ENCODE data around the gene ETS1. TPM values are rescaled to one million over a fixed set of nuclear protein-coding genes. Genes with fewer than 3 reads are reported as not detected.
A peak's percentile ranks its signal among the peaks of the same experiment; 100 is the strongest.

ETS1 gene
- total RNA-seq, 2 experiments from 2014 or later: 579 to 590 TPM

DNA sequence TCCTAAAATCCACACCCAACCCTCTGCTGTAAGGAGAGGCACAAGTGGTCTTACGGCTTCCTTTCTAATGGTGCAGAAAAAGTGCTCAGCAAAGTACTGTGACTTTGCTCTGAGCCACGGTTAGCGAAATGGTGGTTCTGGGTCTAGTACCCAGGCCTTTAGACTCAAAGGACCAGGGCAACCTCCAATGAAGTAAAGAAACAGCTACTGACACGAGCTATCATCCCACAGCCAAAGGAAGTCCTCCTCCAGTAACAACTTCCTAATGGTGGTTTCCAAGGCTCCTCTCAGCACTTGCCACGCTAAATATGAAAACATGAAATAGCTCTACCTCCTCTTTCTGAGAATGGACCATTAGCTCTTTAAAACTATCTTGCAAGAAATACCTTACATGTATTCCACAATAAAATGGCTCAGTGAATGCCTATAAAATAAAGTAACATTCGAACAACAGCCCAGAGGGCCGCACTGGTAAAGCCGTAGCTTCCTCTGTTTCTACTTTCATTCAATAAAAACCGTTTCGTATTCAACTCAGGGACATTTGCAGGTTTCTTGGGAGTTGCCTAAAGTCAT lies 122.4 kb downstream of the ETS1 start:
- H3K27ac Mint-ChIP-seq: peak overlapping the region; percentile 99
- Histone ChIP-seq H3K4me3 (ENCODE audit: low read length) (peak overlapping the region; percentile 26), H3K27me3 (ENCODE audit: control insufficient read depth in 1 of 2, insufficient read depth in 2 of 2, low read length in 2 of 2) (no peaks in the 10 kb centered on the region), H3K9me3 (ENCODE audit: control insufficient read depth in 1 of 2, insufficient read depth in 1 of 2, low read length in 2 of 2) (no peaks in the 10 kb centered on the region), H3K36me3 (ENCODE audit: insufficient read depth, low read length) (peaks cover 100% of the 10 kb centered on the region), H3K4me1 (ENCODE audit: insufficient read depth, low read length) (peaks cover 88% of the 10 kb centered on the region), H3K27ac (ENCODE audit: low read depth in 1 of 2, low read length in 2 of 2) (peak overlapping the region; percentile 92 to 94)
- H3K27me3 Mint-ChIP-seq: no peaks in the 10 kb centered on the region
- POLR2A ChIA-PET: interaction anchor here (0.6 to 23.3 kb wide), 29 partner anchors 8 to 177 kb away, joined by 3 to 476 read pairs (median 5); no protein-coding TSS in a partner anchor
- ATAC-seq (ENCODE audit: poor library complexity): peak; percentile 1
- H3K9me3 Mint-ChIP-seq: no peaks in the 10 kb centered on the region
- peaks cover 100% of the 10 kb centered on the region for H3K4me1 Mint-ChIP-seq (ENCODE audit: low read depth)
- peak overlapping the region; percentile 82 for H3K4me3 Mint-ChIP-seq
- peaks cover 100% of the 10 kb centered on the region for H3K36me3 Mint-ChIP-seq (ENCODE audit: low read depth)
- CTCF ChIA-PET: interaction anchor here (0.9 to 2.3 kb wide), 8 partner anchors 9 to 175 kb away, joined by 3 to 10 read pairs (median 3); no protein-coding TSS in a partner anchor
- TF ChIP-seq, protein P1, sequence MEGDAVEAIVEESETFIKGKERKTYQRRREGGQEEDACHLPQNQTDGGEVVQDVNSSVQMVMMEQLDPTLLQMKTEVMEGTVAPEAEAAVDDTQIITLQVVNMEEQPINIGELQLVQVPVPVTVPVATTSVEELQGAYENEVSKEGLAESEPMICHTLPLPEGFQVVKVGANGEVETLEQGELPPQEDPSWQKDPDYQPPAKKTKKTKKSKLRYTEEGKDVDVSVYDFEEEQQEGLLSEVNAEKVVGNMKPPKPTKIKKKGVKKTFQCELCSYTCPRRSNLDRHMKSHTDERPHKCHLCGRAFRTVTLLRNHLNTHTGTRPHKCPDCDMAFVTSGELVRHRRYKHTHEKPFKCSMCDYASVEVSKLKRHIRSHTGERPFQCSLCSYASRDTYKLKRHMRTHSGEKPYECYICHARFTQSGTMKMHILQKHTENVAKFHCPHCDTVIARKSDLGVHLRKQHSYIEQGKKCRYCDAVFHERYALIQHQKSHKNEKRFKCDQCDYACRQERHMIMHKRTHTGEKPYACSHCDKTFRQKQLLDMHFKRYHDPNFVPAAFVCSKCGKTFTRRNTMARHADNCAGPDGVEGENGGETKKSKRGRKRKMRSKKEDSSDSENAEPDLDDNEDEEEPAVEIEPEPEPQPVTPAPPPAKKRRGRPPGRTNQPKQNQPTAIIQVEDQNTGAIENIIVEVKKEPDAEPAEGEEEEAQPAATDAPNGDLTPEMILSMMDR (IDR thresholded peaks at IDR 0.05): no peak
- intact Hi-C loops (cut with DNase I, micrococcal nuclease): loop anchor here (1.0 to 10.0 kb wide), 7 partner anchors 10 to 430 kb away; no protein-coding TSS in a partner anchor
- peak in 3 of 14 experiments; percentile 61 to 67 (median 66) for DNase-seq

DNA sequence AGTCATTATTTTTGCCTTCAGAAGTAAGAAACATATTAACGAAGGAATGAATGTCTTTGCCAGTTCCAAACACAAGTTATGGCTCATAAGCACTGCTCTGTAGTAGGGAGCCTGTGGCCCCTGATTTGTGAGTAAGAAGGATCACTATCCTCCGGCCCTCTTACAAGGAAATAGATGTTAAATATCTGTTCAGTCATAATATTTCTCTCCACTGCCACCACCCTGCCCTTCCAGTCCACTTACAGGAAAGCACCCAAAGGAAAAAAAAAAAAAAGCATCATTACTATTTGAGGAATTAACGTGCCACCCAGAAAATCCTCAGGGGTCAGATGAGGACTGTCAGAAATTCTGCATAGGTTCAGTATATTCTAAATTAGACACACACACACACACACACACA lies 123.4 kb downstream of the ETS1 start:
- H3K36me3 Mint-ChIP-seq (ENCODE audit: low read depth): peaks cover 99% of the 10 kb centered on the region
- no peaks in the 10 kb centered on the region for H3K9me3 ChIP-seq (ENCODE audit: control insufficient read depth in 1 of 2, insufficient read depth in 1 of 2, low read length in 2 of 2)
- peak overlapping the region; percentile 99 for H3K27ac Mint-ChIP-seq
- no peak overlapping the region for H3K4me3 ChIP-seq (ENCODE audit: low read length)
- H3K27ac ChIP-seq (ENCODE audit: low read depth in 1 of 2, low read length in 2 of 2): peak overlapping the region; percentile 92 to 94
- intact Hi-C loops (cut with DNase I, micrococcal nuclease): loop anchor here (2.0 to 10.0 kb wide), 5 partner anchors 19 to 429 kb away; no protein-coding TSS in a partner anchor
- peak in 2 of 14 experiments; percentile 23 to 30 for DNase-seq
- ATAC-seq (ENCODE audit: poor library complexity): no peak
- no peaks in the 10 kb centered on the region for H3K9me3 Mint-ChIP-seq
- H3K36me3 ChIP-seq (ENCODE audit: insufficient read depth, low read length): peaks cover 99% of the 10 kb centered on the region
- H3K4me1 Mint-ChIP-seq (ENCODE audit: low read depth): peaks cover 99% of the 10 kb centered on the region
- ChIA-PET POLR2A (interaction anchor here (0.6 to 23.3 kb wide), 12 partner anchors 9 to 203 kb away, joined by 3 to 476 read pairs (median 6); no protein-coding TSS in a partner anchor), CTCF (interaction anchor here (1.2 kb wide), 1 partner anchor 162 kb away, joined by 3 read pairs; no protein-coding TSS in a partner anchor)
- no peaks in the 10 kb centered on the region for H3K27me3 ChIP-seq (ENCODE audit: control insufficient read depth in 1 of 2, insufficient read depth in 2 of 2, low read length in 2 of 2)
- no peaks in the 10 kb centered on the region for H3K27me3 Mint-ChIP-seq
- TF ChIP-seq, protein P1 (IDR thresholded peaks at IDR 0.05): no peak
- peak overlapping the region; percentile 82 for H3K4me3 Mint-ChIP-seq
- H3K4me1 ChIP-seq (ENCODE audit: insufficient read depth, low read length): peaks cover 79% of the 10 kb centered on the region

DNA sequence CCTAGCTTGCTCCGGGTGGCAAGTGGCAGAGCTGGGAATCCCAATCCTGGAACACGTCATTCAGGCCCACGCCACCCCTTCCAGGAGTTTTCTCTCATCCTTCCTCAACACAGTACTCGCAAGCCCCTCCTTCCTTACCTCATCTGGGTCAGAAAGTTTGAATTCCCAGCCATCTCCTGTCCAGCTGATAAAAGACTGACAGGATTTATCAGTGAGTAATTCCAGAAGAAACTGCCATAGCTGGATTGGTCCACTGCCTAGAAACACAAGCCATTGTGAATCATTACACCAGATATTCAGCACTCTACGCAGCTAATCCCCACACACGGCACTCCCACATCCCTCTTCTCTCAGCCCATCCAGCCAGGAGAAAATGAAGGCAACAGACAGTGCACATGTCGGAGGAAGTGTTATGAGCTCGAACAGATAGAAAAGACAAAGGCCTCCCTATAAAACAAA lies 124.0 kb downstream of the ETS1 start:
- H3K4me3 Mint-ChIP-seq: peak overlapping the region; percentile 82
- Histone ChIP-seq H3K9me3 (ENCODE audit: control insufficient read depth in 1 of 2, insufficient read depth in 1 of 2, low read length in 2 of 2) (no peaks in the 10 kb centered on the region), H3K4me1 (ENCODE audit: insufficient read depth, low read length) (peaks cover 73% of the 10 kb centered on the region), H3K36me3 (ENCODE audit: insufficient read depth, low read length) (peaks cover 99% of the 10 kb centered on the region), H3K27me3 (ENCODE audit: control insufficient read depth in 1 of 2, insufficient read depth in 2 of 2, low read length in 2 of 2) (no peaks in the 10 kb centered on the region), H3K4me3 (ENCODE audit: low read length) (no peak overlapping the region), H3K27ac (ENCODE audit: low read depth in 1 of 2, low read length in 2 of 2) (peak overlapping the region; percentile 92 to 94)
- ChIA-PET CTCF (interaction anchor here (0.9 kb wide), 2 partner anchors 41 to 139 kb away, joined by 3 to 5 read pairs; no protein-coding TSS in a partner anchor), POLR2A (interaction anchor here (0.6 to 23.3 kb wide), 13 partner anchors 11 to 204 kb away, joined by 3 to 476 read pairs (median 6); no protein-coding TSS in a partner anchor)
- DNase-seq (peak in 2 of 14 experiments; percentile 3 to 17), ATAC-seq (ENCODE audit: poor library complexity) (no peak)
- peaks cover 98% of the 10 kb centered on the region for H3K36me3 Mint-ChIP-seq (ENCODE audit: low read depth)
- peak overlapping the region; percentile 99 for H3K27ac Mint-ChIP-seq
- H3K4me1 Mint-ChIP-seq (ENCODE audit: low read depth): peaks cover 96% of the 10 kb centered on the region
- TF ChIP-seq, protein P1 (IDR thresholded peaks at IDR 0.05): no peak
- no peaks in the 10 kb centered on the region for H3K9me3 Mint-ChIP-seq
- no peaks in the 10 kb centered on the region for H3K27me3 Mint-ChIP-seq
- intact Hi-C loops (cut with DNase I, micrococcal nuclease): loop anchor here in 1 of 2 experiments (2.0 to 10.0 kb wide), 3 partner anchors 49 to 429 kb away; no protein-coding TSS in a partner anchor
